H7 (cell line): ENCODE measurements around the gene FRAS1. TPM values are rescaled to one million over a fixed set of nuclear protein-coding genes. Genes with fewer than 3 reads are reported as not detected.
A peak's percentile ranks its signal among the peaks of the same experiment; 100 is the strongest.
"Not testable (repeated sequence)": the region's sequence is repeated elsewhere in the genome, so short reads cannot be mapped to it uniquely, and the experiment has no call there.

Source experiments
- DNase-seq: peaks from one replicate; pipeline ENCODE4 v3.0.0; 2012
- H3K27me3 ChIP-seq: 2 replicates; pipeline ENCODE4 v1.6.0; 2011; ENCODE audit warnings: mild to moderate bottlenecking, low read length; ENCODE audit not compliant: control insufficient read depth, insufficient read depth
- H3K36me3 ChIP-seq: replicated peaks from 2 replicates; pipeline ENCODE4 v1.5.1; 2011; ENCODE audit warnings: low read length; ENCODE audit not compliant: control insufficient read depth, insufficient read depth
- H3K4me3 ChIP-seq: 2 replicates; pipeline ENCODE4 v1.5.1; 2011; ENCODE audit warnings: low read depth, mild to moderate bottlenecking, control low read depth, low read length, moderate library complexity; ENCODE audit not compliant: insufficient read depth
- total RNA-seq: library from RNA; depleted of rRNA; stranded (reverse); fragments of >200 nt; shearing (Covaris generic); gene quantifications from 2 replicates; pipeline ENCODE4 v1.2.3, GENCODE V29; 2014

Gene FRAS1
- total RNA-seq, 1 experiment from 2014 or later, result 20.9 TPM

DNA sequence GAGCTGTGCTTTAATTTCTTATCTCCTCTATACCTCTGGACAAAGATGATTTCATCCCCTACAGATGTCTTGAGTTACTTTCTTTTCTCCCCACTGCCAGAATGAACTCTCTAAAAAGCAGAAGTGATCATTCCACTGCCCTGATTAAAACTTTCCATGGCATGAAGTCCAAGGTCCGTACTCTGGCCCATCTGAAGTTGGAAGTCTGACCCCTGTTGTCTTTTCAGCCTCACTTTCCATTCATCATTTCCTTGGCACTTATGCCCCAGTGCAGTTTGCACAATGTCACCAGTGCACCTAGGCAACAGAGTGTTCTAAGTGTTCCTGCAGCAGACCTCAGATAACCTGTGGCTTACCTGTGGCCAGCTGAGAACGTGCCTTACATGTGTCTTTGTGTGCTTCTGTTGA is 242.4 kb downstream of the FRAS1 start:
- Histone ChIP-seq H3K36me3 (no peaks in the 10 kb centered on the region; the same call in 1 of the 2 replicates), H3K4me3 (no peak overlapping the region), H3K27me3 (no peaks in the 10 kb centered on the region)
- no peak for DNase-seq

DNA sequence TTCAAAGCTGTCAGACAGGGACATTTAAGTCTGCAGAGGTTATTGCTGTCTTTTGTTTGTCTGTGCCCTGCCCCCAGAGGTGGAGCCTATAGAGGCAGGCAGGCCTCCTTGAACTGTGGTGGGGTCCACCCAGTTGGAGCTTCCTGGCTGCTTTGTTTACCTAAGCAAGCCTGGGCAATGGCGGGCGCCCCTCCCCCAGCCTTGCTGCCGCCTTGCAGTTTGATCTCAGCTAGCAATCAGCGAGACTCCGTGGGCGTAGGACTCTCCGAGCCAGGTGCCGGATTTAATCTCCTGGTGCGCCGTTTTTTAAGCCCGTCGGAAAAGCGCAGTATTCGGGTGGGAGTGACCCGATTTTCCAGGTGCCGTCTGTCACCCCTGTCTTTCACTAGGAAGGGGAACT is 250.1 kb downstream of the FRAS1 start:
- DNase-seq, H3K36me3 ChIP-seq, H3K27me3 ChIP-seq: not testable (repeated sequence)
- peak overlapping the region; percentile 10 for H3K4me3 ChIP-seq

DNA sequence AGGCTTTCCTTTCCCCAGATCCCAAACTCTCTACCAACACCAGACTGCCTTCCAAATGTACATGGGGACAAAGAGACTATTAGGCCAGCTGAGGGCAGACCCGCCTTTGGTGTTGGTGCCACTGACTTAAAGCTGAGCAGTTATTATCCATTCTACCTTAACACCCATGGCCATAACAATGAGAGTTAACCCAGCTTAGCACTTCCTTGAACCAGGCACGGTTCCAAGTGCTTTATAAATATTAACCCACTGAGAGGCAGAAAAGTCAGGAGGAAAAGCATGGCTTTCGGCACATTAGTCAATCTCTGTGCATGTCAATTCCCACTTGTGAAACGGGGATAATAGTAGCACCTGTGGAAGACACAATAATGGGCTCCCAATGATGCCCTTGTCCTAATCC is 251.4 kb downstream of the FRAS1 start:
- H3K4me3 ChIP-seq, result no peak overlapping the region
- no peaks in the 10 kb centered on the region; the same call in 1 of the 2 replicates for H3K36me3 ChIP-seq
- no peak for DNase-seq
- no peaks in the 10 kb centered on the region for H3K27me3 ChIP-seq

DNA sequence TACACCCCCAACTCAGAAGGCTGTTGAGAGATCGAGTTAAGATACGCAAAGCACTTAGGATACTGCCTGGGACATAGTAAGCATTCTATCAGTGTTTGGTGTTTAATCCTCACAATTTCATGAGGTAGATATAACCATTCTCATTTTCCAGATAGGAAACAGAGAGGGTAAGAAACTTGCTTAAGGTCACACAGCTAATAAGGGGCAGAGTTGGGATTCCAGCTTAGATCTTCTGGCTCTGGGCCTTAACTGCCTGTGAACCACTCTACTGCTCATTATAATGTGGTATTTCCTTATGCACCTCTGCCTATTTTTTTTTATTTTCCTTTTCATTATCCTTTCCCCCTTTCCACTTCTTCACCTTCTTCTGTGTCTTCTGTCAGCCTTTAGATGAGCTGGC is 252.2 kb downstream of the FRAS1 start:
- no peak for DNase-seq
- H3K36me3 ChIP-seq, result no peaks in the 10 kb centered on the region; the same call in 1 of the 2 replicates
- no peaks in the 10 kb centered on the region for H3K27me3 ChIP-seq
- H3K4me3 ChIP-seq, result no peak overlapping the region

DNA sequence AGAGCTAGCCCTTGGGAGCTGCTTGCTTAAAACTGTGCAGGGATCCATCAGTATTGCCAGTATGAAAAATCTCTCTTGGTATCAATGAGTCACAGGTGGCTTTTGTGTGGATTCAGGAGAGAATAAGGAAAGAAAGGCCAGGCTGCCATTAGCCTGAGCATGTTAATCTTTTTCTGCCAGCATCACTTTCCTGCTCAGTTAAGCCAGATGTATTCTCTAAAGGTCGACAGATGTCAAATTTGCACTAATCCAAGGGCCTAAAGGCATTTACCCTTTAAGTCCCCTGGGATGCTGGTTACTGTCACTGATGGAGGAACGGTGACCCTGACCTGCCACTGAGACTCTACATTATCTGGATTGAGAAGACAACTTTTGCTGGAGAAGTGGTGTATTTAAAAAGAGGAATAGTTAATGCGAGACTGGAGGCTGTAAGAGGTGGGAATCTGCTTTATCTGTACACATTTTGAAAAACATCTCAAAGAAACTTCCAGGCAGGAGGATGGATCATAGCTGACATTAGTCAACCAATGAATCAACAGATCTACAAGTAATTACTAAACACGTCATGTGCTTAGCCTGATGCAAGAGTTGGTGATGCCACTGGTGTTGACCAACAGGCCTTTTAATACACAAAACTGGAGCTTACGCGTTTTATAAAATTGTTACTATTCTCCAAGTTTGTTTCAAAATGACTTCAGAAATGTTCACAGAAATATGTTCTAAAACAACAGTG is 253.1 kb downstream of the FRAS1 start:
- Histone ChIP-seq H3K27me3 (no peaks in the 10 kb centered on the region), H3K36me3 (no peaks in the 10 kb centered on the region; the same call in 1 of the 2 replicates), H3K4me3 (no peak overlapping the region)
- DNase-seq, result no peak

DNA sequence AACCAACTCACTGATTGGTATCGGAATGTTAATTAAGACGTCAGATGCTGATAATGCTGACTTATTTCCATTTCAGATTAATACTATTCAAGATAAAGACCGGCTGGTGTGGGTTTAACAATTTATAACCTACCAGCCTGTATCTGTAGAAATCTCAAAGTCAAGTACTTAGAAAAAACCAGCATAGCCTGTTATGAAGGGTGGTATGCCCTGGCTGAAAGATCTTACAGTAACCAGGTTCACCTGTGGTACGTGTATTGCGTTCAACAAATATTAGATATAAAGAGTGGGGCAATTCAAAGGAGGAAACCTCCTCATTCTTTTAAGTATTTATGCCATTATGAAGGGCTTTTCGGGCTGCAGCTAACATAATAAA is 253.6 kb downstream of the FRAS1 start:
- Histone ChIP-seq H3K27me3 (no peaks in the 10 kb centered on the region), H3K36me3 (no peaks in the 10 kb centered on the region; the same call in 1 of the 2 replicates), H3K4me3 (no peak overlapping the region)
- DNase-seq, result no peak

DNA sequence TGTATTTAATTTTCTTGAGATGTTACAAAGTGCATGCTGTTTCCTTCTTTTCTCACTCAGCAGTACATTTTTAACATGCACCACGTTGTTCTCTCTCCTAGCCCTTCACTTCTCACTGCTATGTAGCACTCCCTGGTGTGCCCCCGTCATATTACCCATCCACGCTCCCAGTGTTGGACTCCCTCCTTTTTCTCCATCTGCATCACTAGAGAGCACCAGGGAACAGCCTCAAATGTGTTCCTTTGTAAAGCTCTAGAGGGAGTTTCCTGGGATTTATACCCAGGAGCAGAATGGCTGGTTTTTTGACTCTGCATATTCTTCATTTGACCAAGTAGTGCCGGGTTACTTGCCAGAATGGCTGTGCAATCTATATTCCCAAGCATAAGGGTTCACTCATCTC is 254.2 kb downstream of the FRAS1 start:
- peak; percentile 65 for DNase-seq
- Histone ChIP-seq H3K36me3 (no peaks in the 10 kb centered on the region; the same call in 1 of the 2 replicates), H3K27me3 (no peaks in the 10 kb centered on the region), H3K4me3 (no peak overlapping the region)

DNA sequence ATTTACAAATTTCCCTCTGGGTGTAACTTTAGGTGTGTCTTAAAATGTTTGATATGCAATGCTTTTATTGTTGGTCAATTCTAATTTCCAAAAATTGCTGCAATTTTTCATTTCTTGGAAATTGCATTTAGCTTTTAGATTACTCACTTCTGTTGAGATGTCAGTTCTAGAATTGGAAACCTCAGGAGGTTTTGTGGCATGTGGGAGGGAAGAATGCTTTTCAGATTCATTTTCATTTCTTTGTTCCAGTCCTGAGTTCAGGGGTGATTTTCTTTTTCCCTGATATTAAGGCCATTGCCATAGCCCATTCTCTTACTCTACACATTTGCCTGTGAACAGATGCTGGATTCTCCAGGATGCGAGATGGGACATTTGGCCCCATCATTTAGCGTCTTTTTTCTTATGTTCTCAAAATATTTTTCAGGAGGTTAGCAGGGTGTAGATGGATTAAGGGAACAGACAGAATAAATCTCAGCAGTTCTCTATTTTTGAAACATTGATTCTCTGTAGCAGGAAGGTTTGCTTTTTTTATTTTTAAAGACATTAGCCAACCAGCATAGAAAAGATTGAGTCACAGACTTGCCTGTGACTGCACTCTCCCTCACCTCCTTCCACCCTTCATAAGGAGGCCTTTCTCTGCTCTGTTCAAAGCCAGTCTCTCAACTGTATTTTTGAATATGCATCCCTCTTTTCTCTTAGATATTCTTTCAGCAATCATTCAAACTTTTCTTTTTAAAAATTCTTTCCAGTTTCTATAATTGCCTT is 256.0 kb downstream of the FRAS1 start:
- H3K4me3 ChIP-seq, result no peak overlapping the region
- no peak for DNase-seq
- H3K36me3 ChIP-seq, result no peaks in the 10 kb centered on the region; the same call in 1 of the 2 replicates
- no peaks in the 10 kb centered on the region for H3K27me3 ChIP-seq

DNA sequence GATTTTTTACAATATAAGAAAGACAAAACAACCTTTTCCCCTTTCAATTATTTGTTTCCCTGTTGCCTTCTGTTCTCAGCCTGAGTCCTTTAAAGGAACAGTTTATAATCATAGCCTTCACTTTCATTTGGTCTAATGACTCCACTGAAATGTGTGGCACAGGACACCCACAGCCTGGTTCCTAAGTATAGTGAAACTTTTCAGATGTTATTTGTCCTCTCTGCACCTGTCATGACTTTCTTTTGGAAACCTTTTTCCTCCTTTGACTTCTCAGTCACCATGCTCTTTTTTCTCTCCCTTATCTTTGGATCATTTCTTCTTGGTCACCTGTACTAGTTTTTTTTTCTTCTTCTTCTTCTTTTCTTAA is 256.6 kb downstream of the FRAS1 start:
- H3K27me3 ChIP-seq, result no peaks in the 10 kb centered on the region
- no peaks in the 10 kb centered on the region for H3K36me3 ChIP-seq
- H3K4me3 ChIP-seq, result no peak overlapping the region
- DNase-seq, result no peak

DNA sequence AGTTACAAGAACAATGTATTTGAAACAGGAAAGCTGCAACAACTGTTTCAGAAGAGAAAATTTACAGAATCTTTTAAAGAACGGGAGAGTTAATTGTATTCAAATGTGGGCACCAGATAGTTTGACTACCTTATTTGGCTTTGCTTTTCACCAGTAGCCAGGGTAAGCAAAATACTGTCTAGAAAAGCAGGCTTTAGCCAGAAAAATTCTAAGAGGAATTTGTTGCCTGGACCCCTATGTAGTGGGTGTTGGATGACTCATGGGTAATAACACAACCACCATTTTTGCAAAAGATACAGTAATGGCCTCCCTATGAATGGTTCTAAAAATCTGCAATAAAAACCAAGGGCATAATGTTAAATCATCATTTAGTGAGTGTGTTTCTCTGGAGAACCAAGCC is 261.0 kb downstream of the FRAS1 start:
- no peaks in the 10 kb centered on the region for H3K27me3 ChIP-seq
- no peaks in the 10 kb centered on the region for H3K36me3 ChIP-seq
- DNase-seq, result no peak
- H3K4me3 ChIP-seq, result no peak overlapping the region

DNA sequence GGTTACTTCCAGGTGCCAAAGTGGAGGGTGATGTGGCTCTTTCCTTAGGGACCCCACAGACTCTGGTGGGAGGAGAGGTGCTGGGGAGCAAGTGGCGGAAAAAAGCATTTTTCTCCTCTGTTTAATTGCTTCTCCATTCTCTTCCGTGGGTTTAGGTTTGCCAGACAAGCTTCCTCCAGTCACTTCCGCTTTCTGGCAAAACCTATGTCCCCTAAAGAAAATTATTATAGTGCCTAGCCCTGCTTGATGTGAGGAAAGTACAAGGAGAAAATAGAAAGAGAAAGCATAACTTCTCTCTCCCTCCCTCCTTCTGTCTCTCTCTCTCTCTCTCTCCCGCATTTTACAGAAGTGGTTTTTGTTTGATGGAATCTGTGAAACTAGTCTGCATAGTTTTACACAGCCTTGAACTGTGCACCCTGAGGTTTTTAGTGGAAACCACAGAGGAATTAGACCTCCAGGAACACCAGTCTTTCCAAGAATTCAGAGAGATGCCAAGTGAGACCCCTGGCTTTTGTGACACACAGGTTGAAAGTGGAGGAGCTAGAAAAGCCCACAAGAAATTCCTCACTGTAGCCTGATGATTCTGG is 263.3 kb downstream of the FRAS1 start:
- H3K27me3 ChIP-seq, result no peaks in the 10 kb centered on the region
- no peak overlapping the region for H3K4me3 ChIP-seq
- DNase-seq, result no peak
- no peaks in the 10 kb centered on the region for H3K36me3 ChIP-seq

DNA sequence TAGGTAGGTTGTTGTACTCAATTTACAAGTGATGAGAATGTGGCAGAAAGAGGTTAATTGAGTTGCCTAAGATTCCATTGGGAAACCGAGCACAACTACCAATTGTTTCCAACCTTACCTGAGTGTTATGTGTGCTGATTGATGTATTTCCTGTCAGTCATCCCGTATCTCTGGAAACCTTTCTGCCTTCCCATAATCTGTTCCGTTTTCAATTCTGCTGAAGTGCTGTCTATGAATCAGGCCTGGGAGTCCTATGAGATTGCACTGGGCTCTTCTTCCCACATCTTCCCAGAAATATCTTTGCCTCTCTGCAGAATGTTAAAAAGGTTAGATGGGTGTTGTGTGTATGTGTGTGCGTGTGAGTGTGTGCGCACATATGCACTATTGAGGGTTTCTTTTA is 264.9 kb downstream of the FRAS1 start:
- no peaks in the 10 kb centered on the region for H3K36me3 ChIP-seq
- no peaks in the 10 kb centered on the region for H3K27me3 ChIP-seq

DNA sequence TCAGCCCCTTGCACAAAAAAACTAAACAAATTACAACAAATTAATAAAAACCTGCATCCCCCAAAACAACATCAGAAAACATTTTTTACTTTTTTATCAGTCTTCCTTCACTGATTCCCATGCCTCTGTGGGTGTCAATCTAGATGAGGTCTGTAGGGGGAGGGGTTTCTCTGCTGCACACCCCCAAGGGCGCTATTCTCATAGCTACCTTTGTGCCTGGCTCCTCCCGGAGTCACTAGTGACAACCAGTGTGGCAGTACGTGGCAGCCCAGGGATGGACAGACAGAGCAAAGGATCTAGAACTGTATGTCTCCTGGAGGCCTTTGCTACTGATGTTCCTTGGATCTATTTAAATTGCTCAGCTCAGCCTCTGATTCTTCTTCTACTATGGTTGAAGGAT is 266.3 kb downstream of the FRAS1 start:
- DNase-seq, result no peak

More for the DNA sequence above, 264.9 kb downstream of the FRAS1 start:
- no peak overlapping the region for H3K4me3 ChIP-seq
- DNase-seq, result no peak

DNA sequence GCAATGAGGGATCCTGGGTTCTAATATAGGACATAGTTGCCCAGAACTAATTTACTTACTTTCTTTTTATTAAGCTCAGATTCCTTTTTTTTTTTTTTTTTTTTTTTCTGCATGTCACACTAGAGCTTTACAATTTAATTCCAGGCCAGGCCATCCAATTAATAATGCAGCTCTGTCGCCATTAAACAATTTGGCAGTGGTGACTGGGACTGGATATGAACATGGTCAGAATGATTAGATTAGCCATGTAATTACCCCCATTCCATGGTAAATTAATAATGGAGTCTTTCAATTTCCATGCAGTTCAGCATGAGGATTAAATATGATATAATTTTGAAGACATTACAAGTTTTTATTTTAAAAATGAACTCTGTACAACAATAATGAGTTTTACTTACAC is 267.5 kb downstream of the FRAS1 start:
- H3K27me3 ChIP-seq, result no peaks in the 10 kb centered on the region
- H3K36me3 ChIP-seq, result no peaks in the 10 kb centered on the region
- no peak overlapping the region for H3K4me3 ChIP-seq
- DNase-seq, result no peak

More for the DNA sequence above, 266.3 kb downstream of the FRAS1 start:
- no peak overlapping the region for H3K4me3 ChIP-seq
- no peaks in the 10 kb centered on the region for H3K27me3 ChIP-seq
- no peaks in the 10 kb centered on the region for H3K36me3 ChIP-seq
